Measurements from ENCODE around the gene MOV10. TPM values are rescaled to one million over a fixed set of nuclear protein-coding genes. Genes with fewer than 3 reads are reported as not detected.

MOV10 gene
- total and polyA plus RNA-seq, 2 of the 13 experiments (the other 11 are each of a cell fraction or from before 2014, with no cell fraction given): 56.4 to 58.2 TPM

GRCh38 chr1:112698366-112699310 is 24.2 kb downstream of the MOV10 start (continued):
- TF ChIP-seq FOXM1 (CRISPR knock-in tag; IDR thresholded peaks at IDR 0.05) (no peak), AGO2 (optimal IDR thresholded peaks at IDR 0.05; ENCODE audit: low read depth, low read length) (peak; percentile 62), THAP11 (CRISPR knock-in tag; IDR thresholded peaks at IDR 0.05) (peak; percentile 51; the same call in 1 of the 2 replicates), ELF1 (CRISPR knock-in tag; IDR thresholded peaks at IDR 0.05) (0 out of 2 replicates have a peak, but pooled peaks have one; percentile 9), MED13 (CRISPR knock-in tag; IDR thresholded peaks at IDR 0.05) (no peak), ZNF281 (CRISPR knock-in tag; IDR thresholded peaks at IDR 0.05; ENCODE audit: borderline replicate concordance) (peak; percentile 88; the same call in 1 of the 2 replicates), KDM5B (CRISPR knock-in tag; IDR thresholded peaks at IDR 0.05; ENCODE audit: borderline replicate concordance) (peak; percentile 36; the same call in 1 of the 2 replicates), TSC22D2 (CRISPR knock-in tag; IDR thresholded peaks at IDR 0.05; ENCODE audit: borderline replicate concordance) (no peak), ZNF343 (CRISPR knock-in tag; IDR thresholded peaks at IDR 0.05) (no peak), NR2F6 (IDR thresholded peaks at IDR 0.05) (no peak), NR2F6 (CRISPR knock-in tag; IDR thresholded peaks at IDR 0.05) (peak; percentile 44; the same call in 1 of the 2 replicates), MEIS2 (CRISPR knock-in tag; IDR thresholded peaks at IDR 0.05) (peak; percentile 40; the same call in 1 of the 2 replicates), IRF2 (CRISPR knock-in tag; IDR thresholded peaks at IDR 0.05) (peak; percentile 41), STAT5B (CRISPR knock-in tag; IDR thresholded peaks at IDR 0.05) (no peak), CERS6 (CRISPR knock-in tag; IDR thresholded peaks at IDR 0.05) (no peak), TCF12 (IDR thresholded peaks at IDR 0.05) (no peak), TCF12 (CRISPR knock-in tag; IDR thresholded peaks at IDR 0.05) (0 out of 2 replicates have a peak, but pooled peaks have one; percentile 76), YY1 (IDR thresholded peaks at IDR 0.05; ENCODE audit: insufficient read depth, insufficient replicate concordance, low read depth, low read length) (no peak), RAD51 (IDR thresholded peaks at IDR 0.05; ENCODE audit: borderline replicate concordance) (peak; percentile 32; the same call in 1 of the 2 replicates), POGZ (CRISPR knock-in tag; IDR thresholded peaks at IDR 0.05) (no peak), HDAC6 (IDR thresholded peaks at IDR 0.05; ENCODE audit: low read depth, low read length) (no peak), HDAC1 (CRISPR knock-in tag; IDR thresholded peaks at IDR 0.05) (peak; percentile 79), ZNF841 (CRISPR knock-in tag; IDR thresholded peaks at IDR 0.05; ENCODE audit: borderline replicate concordance) (no peak), DR1 (CRISPR knock-in tag; IDR thresholded peaks at IDR 0.05) (no peak), ZBTB37 (CRISPR knock-in tag; IDR thresholded peaks at IDR 0.05) (no peak), ONECUT2 (CRISPR knock-in tag; IDR thresholded peaks at IDR 0.05) (no peak)
